Fibroblast of peridontal ligament (primary cell): Measurements from ENCODE around the gene ZBTB32.

Source experiments
- DNase-seq: peaks from one replicate; pipeline ENCODE4 v3.0.0-alpha.2; 2010; ENCODE audit errors: extremely low read depth

Gene ZBTB32

DNA sequence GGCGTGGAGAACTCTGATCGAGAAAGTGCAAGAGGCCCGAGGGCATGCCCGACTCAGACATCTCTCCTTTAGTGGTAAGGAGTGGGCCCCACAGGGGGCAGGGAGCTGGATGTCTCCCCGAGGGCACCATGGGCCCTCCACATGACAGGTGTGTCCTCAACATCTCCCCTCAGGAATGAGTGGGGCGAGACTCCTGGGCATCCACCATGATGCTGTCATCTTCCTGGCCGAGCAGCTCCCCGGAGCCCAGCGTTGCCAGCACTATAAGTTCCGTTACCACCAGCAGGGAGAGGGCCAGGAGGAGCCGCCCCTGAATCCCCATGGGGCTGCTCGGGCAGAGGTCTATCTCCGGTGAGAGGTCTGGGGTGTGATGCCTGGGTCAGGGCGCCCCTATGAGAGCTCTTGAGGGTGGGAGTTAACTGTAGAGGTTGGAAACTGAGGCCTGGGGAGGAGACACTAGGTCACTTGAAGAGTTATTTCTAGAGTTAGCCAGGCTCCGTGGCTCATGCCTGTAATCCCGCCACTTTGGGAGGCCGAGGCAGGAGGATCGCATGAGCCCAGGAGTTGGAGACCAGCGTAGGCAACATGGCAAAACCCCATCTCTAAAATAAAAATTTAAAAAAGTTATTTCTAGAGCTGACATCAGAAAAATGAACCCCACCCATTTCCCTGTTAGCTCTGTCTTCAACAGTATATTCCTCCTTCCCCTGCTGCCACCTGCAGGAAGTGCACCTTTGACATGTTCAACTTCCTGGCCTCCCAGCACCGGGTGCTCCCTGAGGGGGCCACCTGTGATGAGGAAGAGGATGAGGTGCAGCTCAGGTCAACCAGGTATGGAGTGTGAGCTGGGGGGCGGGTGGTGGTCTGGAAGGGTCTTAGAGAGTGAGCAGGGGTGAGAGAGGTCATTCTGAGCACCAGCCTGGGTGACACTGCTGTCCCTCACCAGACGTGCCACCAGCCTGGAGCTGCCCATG lies 32.8 kb downstream of the ZBTB32 start:
- DNase-seq = no peak

DNA sequence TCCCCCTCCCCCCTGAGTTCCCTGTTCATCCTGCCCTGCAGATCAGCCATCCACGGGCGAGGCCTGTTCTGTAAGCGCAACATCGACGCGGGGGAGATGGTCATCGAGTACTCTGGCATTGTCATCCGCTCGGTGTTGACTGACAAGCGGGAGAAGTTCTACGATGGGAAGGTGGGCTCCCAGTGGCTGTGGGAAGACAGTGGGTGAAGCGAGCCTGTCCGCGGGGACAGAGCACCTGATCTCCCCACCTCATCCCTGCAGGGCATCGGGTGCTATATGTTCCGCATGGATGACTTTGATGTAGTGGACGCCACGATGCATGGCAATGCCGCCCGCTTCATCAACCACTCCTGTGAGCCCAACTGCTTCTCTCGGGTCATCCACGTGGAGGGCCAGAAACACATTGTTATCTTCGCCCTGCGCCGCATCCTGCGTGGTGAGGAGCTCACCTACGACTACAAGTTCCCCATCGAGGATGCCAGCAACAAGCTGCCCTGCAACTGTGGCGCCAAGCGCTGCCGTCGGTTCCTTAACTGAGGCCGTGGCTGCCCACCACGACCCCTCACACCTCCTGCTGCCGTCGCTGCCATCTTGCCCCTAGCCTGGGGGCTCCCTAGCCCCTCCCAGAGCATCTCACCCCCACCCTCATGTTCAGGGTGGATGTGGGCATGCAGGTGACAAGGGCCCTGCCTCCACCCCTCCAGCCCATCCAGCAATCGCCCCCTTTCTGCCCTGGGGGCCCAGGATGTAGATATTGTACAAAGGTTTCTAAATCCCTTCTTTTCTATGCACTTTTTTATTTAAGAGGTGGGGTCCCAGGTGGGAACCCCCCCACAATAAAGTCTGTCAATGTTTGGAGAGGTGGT lies 33.9 kb downstream of the ZBTB32 start:
- no peak for DNase-seq

DNA sequence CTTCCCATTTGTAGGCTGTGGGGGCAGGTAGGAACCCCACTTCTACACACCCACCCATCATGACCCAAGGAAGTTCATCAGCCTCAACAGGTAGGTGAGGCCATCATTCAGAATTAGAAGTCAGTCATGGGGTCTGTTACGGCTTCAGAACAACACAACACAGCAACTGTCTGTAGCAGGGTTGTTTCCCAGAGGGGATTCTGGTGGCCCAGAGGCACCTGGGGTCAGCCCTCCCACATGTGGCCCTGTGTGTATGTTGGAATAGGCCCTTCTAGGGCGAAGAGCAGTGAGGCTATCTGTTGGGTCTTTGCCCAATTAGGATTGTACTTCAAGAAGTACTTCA lies 34.5 kb downstream of the ZBTB32 start:
- no peak for DNase-seq

DNA sequence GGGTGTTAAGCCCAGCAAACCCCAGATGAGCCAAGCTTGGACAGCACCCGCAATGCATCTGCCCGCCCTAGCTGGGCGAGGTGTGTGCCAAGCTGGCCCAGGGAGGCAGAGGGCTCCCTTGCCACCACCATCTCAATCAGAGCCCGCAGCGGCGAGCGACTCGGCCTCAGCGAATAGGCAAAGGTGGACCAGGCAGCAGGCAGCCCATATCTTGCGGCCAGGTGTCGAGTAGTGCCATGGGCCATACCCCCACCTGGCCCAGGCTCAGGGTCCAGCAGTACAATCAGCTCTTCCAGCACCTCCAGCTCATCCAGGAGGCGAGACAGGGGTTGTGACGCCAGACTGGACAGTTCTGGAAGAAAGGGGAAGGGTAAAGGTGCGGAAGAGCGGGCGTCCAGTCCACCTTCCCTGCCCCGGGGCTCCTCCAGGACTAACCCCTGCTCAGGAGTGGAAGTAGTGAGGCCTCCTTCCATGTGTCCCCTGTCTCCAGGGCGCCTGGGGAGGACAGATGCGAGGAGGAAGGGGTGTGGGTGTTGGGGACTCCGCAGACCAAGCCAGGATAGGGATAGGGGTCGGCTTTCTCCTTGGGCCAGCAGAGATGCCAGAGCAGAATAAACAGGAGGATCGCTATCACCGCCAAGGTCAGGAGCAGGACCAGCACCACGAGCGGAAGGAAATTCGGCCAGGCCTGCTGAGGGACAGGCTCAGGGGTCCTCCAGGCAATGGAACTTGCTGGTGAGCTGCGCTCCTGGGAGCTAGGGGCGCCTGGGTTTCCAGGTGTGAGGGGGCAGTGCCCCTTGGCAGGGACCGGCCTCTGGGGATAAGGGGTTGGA lies 35.1 kb downstream of the ZBTB32 start:
- DNase-seq = no peak

DNA sequence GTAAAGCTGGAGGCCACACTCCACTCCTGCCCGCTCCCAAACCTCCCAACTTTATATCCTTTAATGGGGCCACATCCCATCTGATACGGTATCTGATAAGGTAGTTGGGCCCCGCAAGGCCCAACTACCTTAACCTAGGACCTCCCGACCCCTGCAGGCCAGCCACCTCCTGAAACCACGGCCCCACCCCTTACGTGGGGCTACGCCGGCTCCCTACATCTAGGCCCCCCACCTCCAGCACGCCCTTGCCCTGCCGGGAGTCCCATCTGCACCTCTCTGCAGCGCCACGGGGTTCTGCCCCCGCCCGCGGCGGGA lies 35.7 kb downstream of the ZBTB32 start:
- no peak for DNase-seq

DNA sequence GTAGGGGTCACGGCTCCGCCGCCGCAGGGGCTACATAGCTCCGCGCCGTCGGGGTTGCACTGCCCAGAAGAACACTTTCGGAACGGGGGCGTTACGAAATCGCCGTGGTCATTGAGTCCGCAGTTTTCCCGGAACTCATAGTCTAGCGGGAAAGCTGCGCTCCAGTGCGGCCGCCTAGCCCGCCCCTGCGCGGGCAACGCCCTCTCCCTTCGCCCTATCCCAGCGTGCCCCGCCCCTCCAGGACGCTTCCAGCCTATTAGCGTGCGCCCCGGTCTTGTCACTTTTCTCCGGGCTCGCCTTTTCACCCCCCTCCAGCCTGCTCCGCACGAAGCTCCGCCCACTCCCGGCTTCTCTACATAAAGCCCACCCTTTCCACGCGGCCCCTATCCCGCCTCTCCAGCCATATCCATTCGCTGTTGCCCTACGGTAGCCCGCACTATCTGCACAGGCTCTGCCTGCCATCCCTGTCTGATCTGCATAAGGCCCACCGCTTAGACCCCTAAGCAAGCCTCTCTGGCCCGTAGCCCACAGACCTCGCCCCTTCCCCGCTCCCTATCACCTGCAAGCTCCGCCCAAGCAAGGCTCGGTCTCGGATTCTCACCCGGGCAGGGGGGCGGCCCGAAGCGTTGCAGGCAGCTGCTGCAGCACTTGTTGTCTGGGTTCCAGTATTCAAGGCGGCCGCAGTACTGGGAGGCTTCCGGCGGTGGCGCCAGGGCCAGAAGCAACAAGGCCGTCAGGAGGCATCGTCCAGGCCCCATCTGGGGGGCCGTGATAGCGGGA lies 36.3 kb downstream of the ZBTB32 start:
- DNase-seq = peak; percentile 92

DNA sequence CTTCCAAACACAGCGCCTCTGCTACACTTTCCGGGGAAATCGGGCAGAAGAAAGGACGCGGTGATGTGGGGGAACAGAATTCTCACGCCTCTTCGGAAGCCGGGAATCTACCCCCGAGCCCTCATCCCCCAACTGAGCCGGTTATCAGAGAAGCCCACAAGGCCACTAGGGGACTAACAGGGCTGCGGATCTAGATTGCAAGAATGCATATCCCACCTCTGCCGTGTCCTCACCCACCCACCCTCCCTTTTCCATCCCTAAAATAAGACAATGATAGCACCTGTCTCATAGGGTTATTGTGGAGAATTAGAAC lies 36.8 kb downstream of the ZBTB32 start:
- no peak for DNase-seq

DNA sequence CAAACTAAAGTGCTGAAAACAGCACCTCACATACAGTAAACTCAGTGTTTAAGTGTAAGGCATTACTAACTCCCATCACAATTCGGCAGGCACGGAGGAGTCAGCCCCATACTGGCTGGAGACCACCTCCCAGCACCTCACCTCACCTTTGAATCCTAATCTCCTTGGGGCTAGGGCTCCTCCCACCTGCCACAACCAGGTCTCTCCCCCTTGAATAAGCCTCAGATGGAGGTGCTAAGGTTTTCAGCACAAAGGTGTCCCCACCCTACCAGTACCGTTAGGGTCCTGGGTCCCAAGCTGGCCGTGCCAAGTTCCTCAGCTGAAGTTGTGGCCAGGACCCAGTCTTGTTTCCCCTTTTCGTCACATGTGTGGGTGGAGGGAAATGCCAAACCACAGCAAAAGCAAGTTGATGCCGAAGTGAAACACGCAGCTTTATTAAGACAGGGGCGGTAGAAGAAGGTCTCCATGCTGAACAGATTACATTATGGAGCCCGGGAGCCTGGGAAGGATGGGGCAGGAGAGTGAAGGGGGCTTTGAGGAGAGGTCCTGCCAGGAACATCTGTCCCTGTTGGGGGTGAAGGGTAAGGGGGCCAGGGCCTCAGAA lies 37.9 kb downstream of the ZBTB32 start, which contains the start of gene IGFLR1:
IGFLR1 (minus strand) TSS at position 332 of the 604 bp plus-strand sequence. CDS start 1,272 bp downstream, outside the sequence.
- no peak for DNase-seq

DNA sequence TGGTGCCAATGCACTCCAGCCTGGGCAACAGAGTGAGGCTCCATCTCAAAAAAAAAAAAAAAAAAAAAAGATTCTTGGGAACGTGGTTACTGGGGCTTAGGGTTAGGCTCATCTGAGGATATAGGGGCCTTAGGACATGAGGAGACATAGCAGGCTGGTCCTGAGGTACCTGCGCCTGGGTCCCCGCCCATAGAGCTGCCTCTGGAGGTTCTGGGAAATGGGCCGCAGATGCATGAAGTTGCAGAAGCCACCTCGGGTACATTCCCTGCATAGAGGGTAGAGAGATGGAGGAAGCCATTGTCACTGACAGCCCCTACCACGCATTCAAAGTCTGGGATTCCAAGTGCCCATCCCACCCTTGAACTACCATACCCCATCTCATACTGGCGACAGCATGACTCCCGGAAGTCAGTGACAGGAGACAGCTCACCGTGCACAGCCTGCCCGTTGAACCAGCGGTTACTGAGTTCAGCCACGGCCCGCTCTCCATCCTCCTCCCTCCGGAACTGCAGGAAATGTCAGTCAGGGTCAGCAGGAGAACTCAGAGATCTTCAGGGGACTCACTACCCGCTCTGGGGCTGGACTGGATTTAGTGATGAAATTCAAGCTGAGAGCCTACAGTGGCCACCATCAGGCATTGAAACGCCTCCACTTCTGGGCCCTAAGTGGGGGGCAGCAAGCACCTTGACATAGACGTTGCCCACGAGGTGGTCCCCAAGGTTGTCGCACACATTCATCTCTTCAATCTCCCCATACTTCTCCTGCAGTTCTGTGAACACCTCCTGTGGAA lies 39.5 kb downstream of the ZBTB32 start:
- DNase-seq = no peak

DNA sequence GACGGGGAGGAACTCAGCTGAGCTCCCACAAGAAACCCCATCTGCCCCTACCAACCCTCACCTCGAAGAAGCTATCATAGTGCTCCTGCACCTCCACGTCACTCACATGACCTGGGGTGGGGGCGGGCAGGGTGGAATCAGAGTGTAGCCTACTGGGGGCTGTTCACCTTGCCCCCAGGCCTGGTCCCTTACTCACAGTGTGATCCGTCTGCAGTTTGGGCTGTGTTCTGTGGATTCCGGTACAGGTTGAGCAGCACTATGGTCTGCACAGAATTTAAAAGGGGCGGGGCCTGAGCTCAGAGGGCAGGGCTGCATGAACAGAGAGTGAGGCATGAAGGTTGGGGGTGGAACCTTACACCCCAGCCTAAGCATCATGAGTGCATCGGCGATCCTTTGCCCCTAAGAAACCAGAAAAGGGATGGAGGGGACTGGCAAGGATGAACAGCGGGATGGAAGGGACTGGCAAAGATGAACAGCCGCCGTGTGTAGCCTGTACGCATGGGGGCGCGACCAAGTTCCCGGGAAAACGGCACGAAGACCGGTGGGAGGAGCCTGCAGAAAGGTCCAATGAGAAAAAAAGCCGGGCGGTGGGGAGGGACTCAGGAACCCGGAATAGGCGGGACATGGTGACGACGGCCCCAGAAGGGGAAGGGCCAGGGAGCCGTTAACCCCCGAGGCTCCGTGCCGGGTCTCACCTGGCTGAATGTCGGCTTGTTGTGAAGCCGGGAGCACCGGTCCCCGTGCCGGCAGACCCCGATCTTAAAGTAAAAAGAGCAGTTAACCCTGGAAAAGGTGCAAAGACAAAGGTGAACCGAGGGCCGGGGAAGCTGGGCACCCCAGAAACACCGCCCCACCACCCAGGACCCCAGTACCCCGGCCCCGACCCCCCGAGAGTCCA lies 40.3 kb downstream of the ZBTB32 start:
- DNase-seq = peak; percentile 94

DNA sequence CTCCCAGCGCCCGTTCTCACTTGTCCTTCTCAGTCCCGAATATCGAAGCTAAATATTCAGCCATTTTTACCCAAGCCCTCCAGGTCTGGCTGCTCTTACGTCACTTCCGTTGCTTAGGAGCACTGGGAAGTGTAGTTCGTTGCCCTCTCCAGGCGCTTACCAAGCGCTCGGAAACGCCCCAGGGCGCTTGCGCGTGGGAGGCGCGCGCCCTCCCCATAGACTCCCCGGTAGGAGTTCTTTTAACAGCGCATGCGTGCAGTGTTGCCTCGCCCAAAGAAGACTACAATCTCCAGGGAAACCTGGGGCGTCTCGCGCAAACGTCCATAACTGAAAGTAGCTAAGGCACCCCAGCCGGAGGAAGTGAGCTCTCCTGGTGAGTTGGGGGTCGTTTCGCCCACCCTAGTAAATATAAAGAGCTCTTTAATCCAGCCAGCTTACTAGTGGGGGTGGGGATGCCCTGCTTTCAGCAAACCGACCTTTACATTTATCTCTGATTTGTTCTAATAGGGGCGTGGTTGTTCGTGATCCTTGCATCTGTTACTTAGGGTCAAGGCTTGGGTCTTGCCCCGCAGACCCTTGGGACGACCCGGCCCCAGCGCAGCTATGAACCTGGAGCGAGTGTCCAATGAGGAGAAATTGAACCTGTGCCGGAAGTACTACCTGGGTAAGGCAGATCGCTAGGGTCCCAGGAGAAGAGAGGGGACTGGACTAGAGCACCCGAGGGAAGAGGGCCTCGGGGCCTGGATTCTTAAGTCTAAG lies 41.1 kb downstream of the ZBTB32 start, which contains the start of the genes PSENEN and U2AF1L4:
PSENEN (plus strand) TSS at position 324 of the 759 bp plus-strand sequence; CDS start at position 604, 280 bp downstream.
U2AF1L4 (minus strand) TSS at position 91 of the 759 bp plus-strand sequence; CDS start at position 64, 27 bp downstream.
- peak; percentile 100 for DNase-seq

DNA sequence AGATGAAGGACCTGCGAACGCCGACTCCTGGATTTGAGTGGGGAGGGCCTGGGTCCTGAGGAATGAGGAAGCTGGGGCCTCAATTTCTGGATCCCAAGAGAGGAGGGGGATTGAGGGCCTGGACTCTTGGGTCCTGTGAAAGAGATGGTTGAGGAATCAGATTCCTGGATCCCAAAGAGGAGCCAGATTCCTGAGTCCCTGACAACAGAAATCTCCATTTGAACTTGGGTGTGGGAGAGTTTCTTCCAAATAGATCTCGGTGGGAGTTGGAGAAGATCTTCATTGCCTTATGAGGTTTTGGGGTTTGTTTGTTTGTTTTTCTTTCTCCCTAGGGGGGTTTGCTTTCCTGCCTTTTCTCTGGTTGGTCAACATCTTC lies 41.7 kb downstream of the ZBTB32 start:
- DNase-seq = peak; percentile 8

DNA sequence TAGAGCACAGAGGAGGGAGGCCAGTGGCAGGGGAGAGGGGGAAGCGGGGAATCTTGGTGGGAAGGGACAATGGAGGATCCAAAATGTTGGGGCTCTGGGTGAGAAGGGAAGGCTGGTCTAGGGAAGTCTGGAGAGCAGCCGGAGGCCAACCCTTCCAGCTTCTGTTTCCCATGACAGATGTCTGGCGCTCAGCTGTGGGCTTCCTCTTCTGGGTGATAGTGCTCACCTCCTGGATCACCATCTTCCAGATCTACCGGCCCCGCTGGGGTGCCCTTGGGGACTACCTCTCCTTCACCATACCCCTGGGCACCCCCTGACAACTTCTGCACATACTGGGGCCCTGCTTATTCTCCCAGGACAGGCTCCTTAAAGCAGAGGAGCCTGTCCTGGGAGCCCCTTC lies 42.2 kb downstream of the ZBTB32 start:
- DNase-seq = no peak

DNA sequence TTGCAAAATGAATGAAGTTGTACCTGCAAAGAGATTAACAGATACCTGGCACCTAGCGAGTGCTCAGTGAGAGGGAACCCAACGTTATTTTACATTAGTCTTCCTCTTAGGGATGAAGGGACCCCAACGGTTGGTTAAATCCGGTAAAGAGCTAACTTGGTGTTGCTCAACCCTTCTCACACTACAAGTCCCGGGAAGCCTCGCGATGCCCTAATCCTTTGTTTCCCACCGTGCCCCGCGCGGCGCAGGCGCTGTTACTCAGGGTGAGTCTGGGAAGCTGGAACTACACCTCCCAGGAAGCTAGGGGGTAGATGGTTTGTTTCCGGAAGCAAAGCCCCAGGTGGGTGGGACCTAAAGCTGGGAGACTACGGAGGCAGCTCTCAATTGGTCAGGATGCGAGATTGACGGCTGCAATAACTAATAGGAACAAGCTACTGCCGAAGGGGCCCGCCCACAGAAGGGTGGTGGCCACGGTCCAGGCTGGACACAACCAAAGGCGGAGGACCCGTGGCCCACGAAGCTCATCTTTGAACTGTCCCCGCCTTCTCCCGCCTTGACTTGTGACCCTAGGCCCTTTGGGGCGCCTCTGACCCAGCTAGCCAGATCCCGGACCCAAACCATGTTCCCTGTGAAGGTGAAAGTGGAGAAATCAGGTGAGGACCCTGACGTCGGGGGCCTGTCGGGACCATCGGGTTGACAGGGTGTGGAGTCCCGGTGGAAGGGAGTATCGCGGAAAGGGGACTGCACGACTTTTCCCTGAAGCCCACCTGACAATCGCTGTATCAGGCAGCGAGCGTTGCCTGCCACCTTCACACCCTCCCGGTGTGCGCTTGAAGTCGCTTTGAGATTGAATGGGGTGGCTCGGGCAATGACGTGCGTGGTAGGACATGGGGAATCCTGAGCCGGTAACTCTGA lies 44.0 kb downstream of the ZBTB32 start, which contains the start of gene LIN37:
LIN37 (plus strand) TSS at position 471 of the 915 bp plus-strand sequence; CDS start at position 620, 149 bp downstream.
- DNase-seq = peak; percentile 100

DNA sequence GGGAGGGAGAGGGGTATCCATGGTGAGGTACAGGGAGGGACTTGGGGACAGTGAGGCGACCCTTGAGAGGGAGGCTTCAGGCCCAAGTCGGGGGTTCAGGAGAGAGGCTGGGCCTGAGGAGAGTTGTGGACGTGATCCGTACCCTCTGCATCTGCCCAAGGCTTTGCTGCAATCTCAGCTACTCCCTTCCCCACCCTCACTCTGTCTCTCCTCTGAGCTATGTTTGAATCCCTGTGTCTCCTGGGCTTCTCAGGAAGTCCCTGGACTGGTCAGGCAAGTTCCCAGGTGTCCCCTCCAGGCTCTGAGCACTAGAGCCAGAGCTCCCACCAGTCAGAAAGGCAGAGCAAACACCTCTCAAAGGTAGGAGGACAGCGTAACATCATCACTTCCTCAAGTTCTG lies 45.8 kb downstream of the ZBTB32 start:
- DNase-seq = no peak

DNA sequence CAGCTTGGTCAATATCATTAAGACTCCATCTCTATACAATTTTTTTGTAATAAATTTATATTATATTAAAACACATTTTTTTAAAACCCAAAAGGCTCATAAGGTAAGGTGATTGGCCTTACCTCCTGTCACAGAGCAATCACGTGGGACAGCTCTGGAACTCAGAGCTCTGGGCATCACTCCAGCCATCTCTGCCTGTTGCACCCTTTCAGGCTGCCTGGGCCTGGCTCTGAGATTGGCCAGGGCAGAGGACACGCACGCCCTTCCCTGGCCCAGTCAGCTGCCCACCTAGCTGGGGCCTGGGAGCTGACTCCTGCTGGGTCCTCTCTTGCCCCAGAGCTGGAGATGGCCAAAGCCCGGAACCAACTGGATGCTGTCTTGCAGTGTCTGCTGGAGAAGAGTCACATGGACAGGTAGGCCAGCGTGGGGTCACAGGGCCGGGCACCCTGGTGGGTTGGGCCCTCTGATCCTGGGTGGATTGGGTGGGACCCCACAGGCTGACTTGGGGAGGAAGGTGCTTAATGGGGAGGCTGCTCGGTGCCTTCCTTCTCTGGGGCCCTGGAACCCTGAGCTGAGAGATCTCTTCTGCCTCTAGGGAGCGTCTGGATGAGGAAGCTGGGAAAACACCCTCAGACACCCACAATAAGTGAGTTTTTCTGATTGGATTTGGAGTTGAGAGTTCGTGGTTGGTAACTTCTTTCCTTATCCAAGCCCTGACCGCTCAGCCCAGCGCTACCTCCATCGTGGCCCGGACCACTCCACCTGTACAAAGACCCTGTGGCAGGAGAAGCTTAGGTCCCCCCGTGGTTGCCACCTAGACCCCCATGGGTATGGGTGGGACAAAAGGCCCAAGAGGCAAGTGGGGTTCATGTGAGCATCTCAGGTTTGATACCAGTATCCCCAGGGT lies 47.7 kb downstream of the ZBTB32 start:
- DNase-seq = no peak
